Chondrocyte (in vitro differentiated cells): ENCODE measurements around the gene HBS1L. TPM values are rescaled to one million over a fixed set of nuclear protein-coding genes. Genes with fewer than 3 reads are reported as not detected.

Experiments used
- DNase-seq: peaks from one replicate; pipeline ENCODE4 v3.0.0; 2021; ENCODE audit warnings: mixed read lengths, low spot score
- H3K27ac Mint-ChIP-seq: one replicate; pipeline ENCODE4 v1.8.0; 2021; ENCODE audit warnings: mild to moderate bottlenecking, moderate library complexity, mixed read lengths; ENCODE audit not compliant: unreplicated experiment
- H3K27me3 Mint-ChIP-seq: 2 replicates; pipeline ENCODE4 v1.8.0; 2021; ENCODE audit warnings: low read depth, mixed read lengths
- H3K36me3 Mint-ChIP-seq: 2 replicates; pipeline ENCODE4 v1.8.0; 2021; ENCODE audit warnings: low read depth, mixed read lengths
- H3K4me1 Mint-ChIP-seq: 2 replicates; pipeline ENCODE4 v1.8.0; 2021; ENCODE audit warnings: low read depth, mild to moderate bottlenecking, mixed read lengths
- H3K4me3 Mint-ChIP-seq: one replicate; pipeline ENCODE4 v1.8.0; 2021; ENCODE audit warnings: mild to moderate bottlenecking, moderate library complexity, mixed read lengths; ENCODE audit not compliant: unreplicated experiment
- H3K9me3 Mint-ChIP-seq: 2 replicates; pipeline ENCODE4 v1.8.0; 2021; ENCODE audit warnings: low read depth, mixed read lengths
- total RNA-seq: library from RNA; stranded (reverse); gene quantifications from 3 replicates; pipeline ENCODE4 v1.2.1, GENCODE V29; 2021
- TF ChIP-seq, protein P1 (sequence below): fragments of 200-600 bp; sonication (generic); IDR thresholded peaks from 2 replicates; pipeline ENCODE4 v1.5.0; 2021; ENCODE audit warnings: antibody characterized with exemption, mild to moderate bottlenecking, moderate library complexity

Gene HBS1L
- total RNA-seq, 1 donor from 2014 or later: 70.4 TPM

DNA sequence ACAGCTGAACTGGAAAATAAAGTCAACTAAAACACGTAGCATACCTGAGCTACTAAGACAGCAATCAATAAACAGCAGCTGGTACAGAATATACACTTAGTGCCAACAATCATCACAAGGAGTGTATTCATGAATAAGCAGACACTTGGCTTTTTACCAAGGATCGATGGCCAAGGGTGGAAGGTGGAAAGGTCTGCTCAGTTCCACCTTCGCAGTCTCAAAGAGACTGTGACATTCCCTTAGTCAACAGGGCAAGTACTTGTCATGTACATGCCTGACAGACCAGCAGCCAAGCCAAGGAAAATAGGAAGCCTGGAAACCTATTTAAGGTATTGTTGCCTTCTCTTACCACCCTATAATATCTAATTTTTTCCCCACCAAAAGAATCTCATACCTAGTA lies 21.4 kb downstream of the HBS1L start:
- no peak overlapping the region for H3K27ac Mint-ChIP-seq
- peaks cover 11% of the 10 kb centered on the region for H3K4me1 Mint-ChIP-seq
- H3K27me3 Mint-ChIP-seq: no peaks in the 10 kb centered on the region
- TF ChIP-seq, protein P1, sequence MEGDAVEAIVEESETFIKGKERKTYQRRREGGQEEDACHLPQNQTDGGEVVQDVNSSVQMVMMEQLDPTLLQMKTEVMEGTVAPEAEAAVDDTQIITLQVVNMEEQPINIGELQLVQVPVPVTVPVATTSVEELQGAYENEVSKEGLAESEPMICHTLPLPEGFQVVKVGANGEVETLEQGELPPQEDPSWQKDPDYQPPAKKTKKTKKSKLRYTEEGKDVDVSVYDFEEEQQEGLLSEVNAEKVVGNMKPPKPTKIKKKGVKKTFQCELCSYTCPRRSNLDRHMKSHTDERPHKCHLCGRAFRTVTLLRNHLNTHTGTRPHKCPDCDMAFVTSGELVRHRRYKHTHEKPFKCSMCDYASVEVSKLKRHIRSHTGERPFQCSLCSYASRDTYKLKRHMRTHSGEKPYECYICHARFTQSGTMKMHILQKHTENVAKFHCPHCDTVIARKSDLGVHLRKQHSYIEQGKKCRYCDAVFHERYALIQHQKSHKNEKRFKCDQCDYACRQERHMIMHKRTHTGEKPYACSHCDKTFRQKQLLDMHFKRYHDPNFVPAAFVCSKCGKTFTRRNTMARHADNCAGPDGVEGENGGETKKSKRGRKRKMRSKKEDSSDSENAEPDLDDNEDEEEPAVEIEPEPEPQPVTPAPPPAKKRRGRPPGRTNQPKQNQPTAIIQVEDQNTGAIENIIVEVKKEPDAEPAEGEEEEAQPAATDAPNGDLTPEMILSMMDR: no peak
- H3K36me3 Mint-ChIP-seq: peaks cover 17% of the 10 kb centered on the region
- H3K4me3 Mint-ChIP-seq: no peak overlapping the region
- no peak for DNase-seq
- no peaks in the 10 kb centered on the region for H3K9me3 Mint-ChIP-seq

DNA sequence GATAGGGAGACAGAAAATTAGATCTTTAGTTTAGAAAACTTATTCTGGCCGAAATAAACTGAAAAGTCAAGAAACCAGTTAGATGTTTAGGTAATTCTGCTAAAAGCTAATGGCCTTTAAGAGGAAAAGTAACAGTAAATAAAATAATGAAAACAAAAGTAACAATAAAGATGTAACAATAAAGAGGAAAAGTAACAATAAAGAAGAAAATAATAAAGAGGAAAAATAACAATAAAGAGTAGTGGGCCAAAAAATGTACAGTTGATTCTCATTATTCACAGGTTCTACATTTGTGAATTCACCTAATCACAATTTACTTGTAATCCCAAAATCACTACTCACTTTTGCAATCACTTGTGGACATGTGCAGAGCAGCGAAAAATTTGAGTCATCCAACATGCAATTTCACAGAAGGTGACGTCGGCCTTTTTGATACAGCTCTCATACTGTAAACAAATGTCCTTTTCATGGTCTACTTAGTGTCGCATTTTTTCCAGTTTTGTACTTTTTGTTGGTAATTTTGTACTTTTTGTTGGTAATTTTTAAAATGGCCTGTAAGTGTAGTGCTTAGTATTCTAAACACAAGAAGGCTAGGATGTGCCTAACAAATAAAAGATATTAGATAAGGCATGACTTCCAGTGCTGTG lies 24.0 kb downstream of the HBS1L start:
- H3K27ac Mint-ChIP-seq: no peak overlapping the region
- no peak overlapping the region for H3K4me3 Mint-ChIP-seq
- H3K4me1 Mint-ChIP-seq: peaks cover 11% of the 10 kb centered on the region
- H3K9me3 Mint-ChIP-seq: no peaks in the 10 kb centered on the region
- no peaks in the 10 kb centered on the region for H3K27me3 Mint-ChIP-seq
- peaks cover 10% of the 10 kb centered on the region for H3K36me3 Mint-ChIP-seq
- TF ChIP-seq, protein P1: no peak
- no peak for DNase-seq

DNA sequence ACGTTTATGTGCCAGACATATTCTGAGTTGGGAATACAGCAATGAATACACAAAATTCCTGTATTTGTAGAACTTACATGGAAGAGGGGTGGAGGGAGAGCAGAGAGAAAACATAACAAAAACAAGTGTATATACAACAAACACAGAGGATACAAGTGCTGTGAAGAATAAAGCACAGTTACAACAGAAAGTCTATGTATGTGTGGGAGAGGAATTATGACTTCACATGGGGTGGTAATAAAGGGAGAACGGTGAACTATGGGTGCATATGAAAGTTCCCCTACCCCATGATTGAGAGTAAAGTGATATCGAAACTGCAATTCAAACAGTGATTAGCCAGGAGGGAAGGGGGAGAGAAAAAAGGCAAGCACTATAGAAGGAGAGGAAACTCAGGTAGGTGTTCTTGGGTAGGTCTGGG lies 24.6 kb downstream of the HBS1L start:
- no peak for DNase-seq
- no peak overlapping the region for H3K27ac Mint-ChIP-seq
- no peaks in the 10 kb centered on the region for H3K9me3 Mint-ChIP-seq
- H3K27me3 Mint-ChIP-seq: no peaks in the 10 kb centered on the region
- peaks cover 10% of the 10 kb centered on the region for H3K36me3 Mint-ChIP-seq
- peaks cover 10% of the 10 kb centered on the region for H3K4me1 Mint-ChIP-seq
- TF ChIP-seq, protein P1: no peak
- no peak overlapping the region for H3K4me3 Mint-ChIP-seq

DNA sequence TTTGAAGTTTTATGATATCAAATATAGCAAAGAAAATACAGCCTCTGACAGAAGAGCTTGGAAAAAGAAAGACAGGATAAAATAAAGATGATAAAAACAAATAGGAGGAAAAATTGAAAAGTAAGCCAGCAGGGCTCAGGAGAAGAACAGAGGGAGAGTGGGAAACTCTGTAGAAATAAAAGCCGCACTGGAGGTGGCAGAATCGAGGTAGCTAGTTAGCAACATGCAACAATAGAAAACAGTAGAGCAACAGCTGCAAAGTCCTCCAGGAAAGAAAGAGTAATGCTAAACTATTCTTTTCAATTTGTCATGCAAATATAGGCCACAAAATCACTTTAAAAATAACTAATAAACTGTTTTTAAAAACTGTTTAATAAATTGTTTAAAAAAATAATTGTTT lies 28.8 kb downstream of the HBS1L start:
- no peak overlapping the region for H3K27ac Mint-ChIP-seq
- no peaks in the 10 kb centered on the region for H3K4me1 Mint-ChIP-seq
- peaks cover 5% of the 10 kb centered on the region for H3K36me3 Mint-ChIP-seq
- no peaks in the 10 kb centered on the region for H3K9me3 Mint-ChIP-seq
- no peak for DNase-seq
- H3K4me3 Mint-ChIP-seq: no peak overlapping the region
- TF ChIP-seq, protein P1: no peak
- no peaks in the 10 kb centered on the region for H3K27me3 Mint-ChIP-seq

DNA sequence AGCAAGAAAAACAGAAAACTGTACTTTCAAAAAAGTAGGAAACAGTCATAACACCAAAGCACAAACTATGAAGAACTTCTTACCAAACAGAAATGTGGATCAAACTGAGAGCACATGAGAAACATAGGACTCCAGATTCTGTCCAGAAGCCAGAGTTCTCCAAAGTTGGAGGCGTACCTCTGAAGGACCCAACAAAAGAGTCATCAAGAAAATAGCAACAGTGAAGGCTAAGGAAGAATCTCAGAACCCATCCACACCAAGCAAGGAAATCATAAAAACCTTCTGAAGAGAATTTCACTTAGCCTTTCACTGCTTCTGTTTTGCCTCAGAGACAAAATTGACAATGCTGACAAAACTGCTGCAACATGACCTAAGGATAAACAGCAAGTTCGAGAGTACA lies 29.4 kb downstream of the HBS1L start:
- no peak for DNase-seq
- no peaks in the 10 kb centered on the region for H3K9me3 Mint-ChIP-seq
- no peaks in the 10 kb centered on the region for H3K4me1 Mint-ChIP-seq
- no peak overlapping the region for H3K27ac Mint-ChIP-seq
- no peak overlapping the region for H3K4me3 Mint-ChIP-seq
- no peaks in the 10 kb centered on the region for H3K27me3 Mint-ChIP-seq
- peaks cover 4% of the 10 kb centered on the region for H3K36me3 Mint-ChIP-seq
- TF ChIP-seq, protein P1: no peak
